Lung microvascular endothelial cell (primary cell): Measurements from ENCODE around the gene PRPF18. TPM values are rescaled to one million over a fixed set of nuclear protein-coding genes. Genes with fewer than 3 reads are reported as not detected.

ENCODE experiments used
- DNase-seq, 2 donors: peaks; one replicate each; pipeline versions ENCODE4 v3.0.0 to v3.0.0-alpha.2; 2010; ENCODE audit warnings: low read depth in 2 of 2
- total RNA-seq: library from RNA; depleted of rRNA; stranded (reverse); fragments of >200 nt; gene quantifications from 2 replicates; pipeline ENCODE4 v1.2.1, GENCODE V29; 2014

PRPF18 gene
- total RNA-seq, 1 donor from 2014 or later = 25.4 TPM

- no peak for DNase-seq
Measured at GRCh38 chr10:13637894-13638293, 51.1 kb downstream of the PRPF18 start.

DNA sequence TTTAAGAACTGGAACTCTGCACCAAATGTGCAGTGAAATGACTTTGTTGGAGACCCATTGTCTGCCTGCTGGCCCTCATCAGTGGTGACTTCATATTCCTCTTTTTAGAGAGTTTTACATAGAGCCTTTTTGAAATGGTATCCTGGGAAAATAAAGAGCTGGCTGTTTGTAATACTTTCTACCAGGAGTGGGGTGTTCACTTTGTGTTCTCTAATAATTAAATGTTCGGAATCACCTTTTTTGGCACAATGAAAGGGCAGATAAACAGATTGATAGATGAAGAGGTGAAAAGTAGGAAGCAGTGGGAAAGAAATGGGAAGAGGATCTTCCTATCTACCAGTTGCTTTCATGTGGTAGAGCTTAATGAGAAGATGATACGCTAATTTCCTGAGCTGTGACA lies 55.5 kb downstream of the PRPF18 start:
- no peak for DNase-seq

DNA sequence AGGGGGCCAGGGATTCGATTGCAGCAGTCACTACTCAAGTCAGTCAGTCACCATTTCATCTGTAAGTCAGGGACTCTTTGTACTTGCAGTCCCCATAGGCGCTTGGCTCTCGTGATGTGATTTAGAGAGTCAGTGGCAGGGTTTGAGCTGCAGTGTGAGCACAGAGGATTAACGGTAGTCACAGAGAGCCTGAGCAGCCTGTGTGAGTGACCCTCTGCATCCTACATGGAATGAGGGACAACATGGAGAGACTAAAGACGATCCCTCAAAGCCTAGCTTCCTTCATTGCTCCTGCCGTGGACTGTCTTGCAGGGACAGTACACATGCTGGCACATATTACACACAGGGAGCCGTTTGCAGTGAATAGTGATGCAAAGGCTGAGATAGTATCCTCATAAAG lies 56.3 kb downstream of the PRPF18 start:
- DNase-seq = no peak

DNA sequence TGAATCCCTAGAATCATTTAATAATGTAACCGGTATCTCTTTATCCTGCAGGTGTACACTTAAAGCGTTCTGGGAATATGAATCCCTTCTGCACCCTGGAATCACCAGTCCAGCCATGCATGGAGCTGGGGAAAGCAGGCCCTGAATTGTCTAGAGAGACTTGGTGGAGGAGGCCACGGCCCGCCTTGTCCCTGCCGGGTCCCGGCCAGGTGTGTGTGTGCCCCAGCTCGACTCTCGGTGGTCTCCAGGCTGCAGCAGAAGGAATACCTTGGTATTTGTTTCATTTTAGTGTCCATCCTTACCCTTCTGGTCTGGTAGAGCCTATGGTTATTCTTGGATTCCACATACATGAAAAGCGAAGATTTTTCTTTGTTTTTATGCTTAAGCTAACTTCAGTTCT lies 58.1 kb downstream of the PRPF18 start:
- no peak for DNase-seq

GRCh38 chr10:13648425-13648824 lies 61.7 kb downstream of the PRPF18 start:
- no peak for DNase-seq

- DNase-seq = no peak
Measured at GRCh38 chr10:13649844-13650520, 63.2 kb downstream of the PRPF18 start.

- no peak for DNase-seq
Measured at GRCh38 chr10:13650961-13651360, 64.2 kb downstream of the PRPF18 start.

DNA sequence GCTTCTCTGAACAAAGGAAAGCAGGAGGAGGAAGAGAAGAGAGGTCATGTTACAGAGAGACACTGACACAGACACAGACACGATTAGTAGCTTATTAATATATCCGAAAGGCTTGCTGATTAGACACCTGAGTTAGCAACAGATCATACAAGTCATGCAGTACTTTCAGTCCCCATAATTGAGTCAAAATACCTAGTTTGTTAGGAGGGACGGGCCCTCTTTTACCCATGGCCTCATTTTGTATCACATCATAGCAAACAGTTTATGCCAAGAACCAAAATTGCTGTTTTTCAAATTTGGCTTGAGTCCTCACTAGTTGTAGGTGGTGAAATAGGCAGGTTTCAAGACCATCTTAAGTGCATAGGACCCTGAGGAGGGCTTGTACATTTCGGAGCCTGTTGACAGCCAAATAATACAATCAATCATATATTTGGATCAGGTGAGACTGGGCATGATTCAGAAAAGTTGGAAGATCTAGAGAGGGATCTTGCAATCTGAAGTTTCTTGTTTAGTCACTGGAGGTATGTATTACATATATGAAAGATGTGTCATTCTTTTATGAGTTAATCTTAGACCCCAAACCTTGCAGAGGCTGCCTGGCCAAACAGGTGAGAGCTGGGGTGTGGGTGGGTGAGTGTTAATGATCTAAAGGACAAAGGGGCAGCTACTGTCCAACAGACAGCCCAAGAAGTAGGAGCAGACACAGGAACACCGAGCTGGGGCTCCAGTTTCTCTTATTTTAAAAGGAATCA lies 65.4 kb downstream of the PRPF18 start:
- no peak for DNase-seq

DNA sequence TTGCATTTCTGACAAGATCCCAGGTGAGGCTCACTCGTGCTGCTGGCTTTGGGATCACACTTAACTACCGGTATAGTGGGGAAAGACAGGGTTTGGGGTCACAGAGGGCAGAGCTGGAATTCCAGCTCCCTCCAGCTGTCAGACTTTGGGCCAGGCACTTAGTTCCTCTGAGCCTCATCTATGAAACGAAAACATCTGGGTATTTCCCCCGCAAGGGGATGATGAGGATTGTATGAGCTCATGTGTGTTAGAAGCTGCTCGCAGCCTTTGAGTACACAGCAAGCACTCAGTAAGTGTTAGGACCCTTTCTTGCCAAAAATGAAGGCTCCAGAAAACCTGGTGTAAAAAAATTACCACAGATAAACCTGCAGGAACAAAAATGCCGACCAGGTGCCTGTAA lies 66.1 kb downstream of the PRPF18 start:
- no peak for DNase-seq

DNA sequence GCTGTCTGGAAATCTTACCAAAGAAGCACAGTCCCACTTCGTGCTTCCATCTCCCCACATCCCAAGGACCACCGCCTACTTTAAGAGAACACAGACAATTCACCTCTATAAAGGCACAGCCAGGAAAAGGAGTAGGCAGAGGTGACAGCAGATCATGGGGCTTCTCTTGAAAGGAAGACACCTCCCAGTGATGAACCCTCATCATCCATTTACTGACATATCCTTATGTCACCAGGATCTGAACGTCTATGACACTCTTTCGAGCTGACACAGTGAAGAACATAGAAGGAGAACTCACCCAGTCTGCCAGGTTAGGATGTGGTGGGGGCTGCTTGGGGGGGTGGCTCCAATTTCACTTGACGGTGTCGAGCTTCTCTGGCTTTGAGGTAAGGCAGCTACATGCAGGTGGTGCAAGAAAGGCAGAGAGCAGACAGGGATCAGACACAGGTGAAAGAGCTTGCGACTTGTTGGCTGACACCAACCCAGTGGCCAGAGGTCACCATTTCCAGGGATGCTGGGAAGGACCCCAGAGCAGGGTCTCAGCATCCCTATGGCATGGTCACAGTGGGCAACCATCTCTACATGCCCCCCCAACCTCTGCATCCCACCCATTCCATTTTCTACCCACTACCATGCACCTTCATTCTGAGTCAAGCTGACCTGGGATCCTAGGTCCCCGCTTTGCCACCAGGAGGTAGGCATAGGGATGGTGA lies 67.5 kb downstream of the PRPF18 start:
- DNase-seq = no peak

DNA sequence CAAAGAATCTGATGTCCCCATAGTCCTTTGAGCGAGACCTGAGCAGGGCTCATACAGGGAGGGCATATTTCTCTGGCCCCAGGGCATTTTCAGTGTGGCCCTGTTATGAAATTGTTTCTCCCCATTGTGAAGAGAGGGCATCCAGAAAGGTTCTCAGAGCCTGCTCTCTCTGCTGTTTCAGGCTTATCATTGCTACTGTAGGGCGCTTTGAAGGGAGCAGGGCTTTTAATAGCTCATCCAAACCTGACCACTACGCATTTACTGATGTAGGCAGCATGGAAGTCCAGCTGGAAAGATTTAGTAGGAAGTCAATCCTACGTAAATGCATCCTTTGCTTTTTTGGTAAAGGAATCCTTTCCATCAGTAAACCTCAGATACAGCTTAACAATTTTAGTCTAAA lies 68.1 kb downstream of the PRPF18 start:
- no peak for DNase-seq

DNA sequence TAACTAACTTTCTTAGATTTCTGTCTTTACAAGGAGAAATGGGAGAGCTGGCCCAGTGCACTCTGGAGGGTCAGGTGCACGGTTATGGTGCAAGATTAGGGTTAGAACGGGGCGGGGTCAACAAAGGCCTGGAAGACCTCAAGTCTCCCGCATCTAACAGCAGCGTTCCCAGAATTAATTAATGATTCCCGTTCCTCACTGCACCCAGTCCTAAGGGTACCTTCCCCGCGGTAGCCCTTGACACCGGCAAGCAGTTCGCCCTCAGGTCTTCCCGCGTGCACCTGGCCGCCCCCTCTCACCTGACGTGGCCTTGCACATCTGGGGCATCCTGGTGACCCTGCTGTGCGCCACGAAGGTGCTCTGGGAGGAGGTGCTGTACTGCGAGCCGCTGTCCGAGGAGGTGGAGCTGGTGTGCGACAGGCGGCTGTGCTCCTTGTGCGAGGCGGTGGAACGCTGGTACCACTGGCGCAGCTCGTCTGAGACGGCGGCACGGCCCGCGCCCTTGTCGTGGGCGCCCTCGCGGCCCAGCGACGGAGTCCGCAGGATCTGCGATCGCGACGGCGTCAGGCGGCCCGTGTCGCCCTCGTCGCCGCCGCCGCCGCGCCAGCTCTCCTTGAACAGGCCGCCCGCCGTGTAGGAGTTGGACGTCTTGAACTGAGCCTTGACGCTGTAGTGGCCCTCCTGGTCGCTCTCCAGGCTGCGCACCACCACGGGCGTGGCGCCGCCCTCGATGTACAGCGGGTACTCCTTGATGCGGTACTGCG lies 69.8 kb downstream of the PRPF18 start:
- no peak for DNase-seq

DNA sequence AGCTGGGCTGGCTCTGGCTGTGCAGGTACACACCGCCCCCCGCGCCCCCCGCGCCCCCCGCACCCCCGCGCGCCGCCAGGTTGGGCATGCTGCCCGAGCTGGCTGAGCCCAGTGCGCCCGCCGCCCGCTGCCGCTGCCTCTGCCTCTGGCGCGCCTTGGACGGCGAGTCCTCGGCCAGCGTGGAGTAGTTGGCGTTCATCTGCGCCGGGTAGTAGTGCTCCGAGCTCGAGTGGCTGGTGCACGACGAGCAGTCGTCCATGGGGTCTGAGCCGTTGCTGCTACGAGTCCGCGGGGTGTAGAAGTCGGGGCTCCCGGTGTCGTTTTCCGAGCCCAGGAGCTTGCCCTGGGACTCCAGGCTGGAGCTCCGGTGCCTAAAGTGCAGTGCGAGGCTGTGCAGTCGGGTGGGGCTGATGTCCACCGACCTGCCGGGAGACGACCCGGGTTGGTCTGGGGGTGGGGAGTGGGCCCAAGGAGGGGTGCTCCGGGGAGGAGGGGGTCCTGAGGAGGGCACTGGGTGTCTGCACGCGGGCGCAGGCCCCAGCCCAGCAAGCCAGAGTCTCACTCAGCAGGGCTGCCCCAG lies 70.4 kb downstream of the PRPF18 start:
- no peak for DNase-seq

DNA sequence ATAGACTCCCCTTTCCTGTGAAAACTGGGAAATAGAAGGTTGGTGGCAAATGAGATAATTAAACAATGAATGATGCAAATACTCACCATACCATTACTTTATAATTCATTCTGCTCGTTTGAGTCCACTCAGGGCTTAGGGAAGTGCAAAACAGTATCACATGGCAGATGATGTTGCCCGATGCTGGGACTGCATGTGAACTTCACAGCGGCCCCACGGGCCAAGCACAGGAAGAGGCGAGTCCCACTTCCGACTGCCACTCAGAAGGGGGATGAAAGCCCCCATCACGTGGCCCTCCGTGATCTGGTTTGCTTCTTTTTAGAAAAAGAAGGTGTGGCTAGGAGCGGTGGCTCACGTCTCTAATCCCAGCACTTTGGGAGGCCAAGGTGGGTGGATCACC lies 71.5 kb downstream of the PRPF18 start:
- DNase-seq = peak in 1 of 2 donors; percentile 14

GRCh38 chr10:13658871-13659685 lies 72.3 kb downstream of the PRPF18 start:
- peak; percentile 44 to 83 for DNase-seq

GRCh38 chr10:13659887-13660550 lies 73.3 kb downstream of the PRPF18 start:
- peak; percentile 70 for DNase-seq

DNA sequence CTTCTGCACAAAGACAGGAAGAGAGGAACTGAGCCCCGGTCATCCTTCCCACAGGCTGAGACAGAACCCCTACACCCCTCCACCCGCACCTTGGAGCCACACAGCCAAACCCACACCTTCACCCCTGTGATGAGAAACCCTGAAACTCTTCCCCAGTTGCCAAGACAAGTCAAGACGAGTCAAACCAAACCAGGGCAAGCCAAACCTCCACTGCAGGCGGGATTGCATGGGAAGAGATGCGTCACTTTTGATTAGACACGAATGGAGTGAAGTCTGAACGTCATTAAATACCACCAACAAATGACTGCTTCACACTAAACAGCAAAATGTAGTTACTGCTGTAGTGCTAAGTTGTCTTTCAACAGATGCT lies 73.8 kb downstream of the PRPF18 start:
- no peak for DNase-seq

- no peak for DNase-seq
Measured at GRCh38 chr10:13661256-13661655, 74.5 kb downstream of the PRPF18 start.

- no peak for DNase-seq
Measured at GRCh38 chr10:13665516-13666262, 78.9 kb downstream of the PRPF18 start.
